GM18526 (cell line): Measurements from ENCODE around the gene GLYATL1.

Experiments used
- POLR2A ChIP-seq: IDR thresholded peaks from 3 replicates; pipeline ENCODE4 v1.6.1; 2011; ENCODE audit not compliant: insufficient read length; ENCODE audit errors: extremely low read depth

GLYATL1 gene

GRCh38 chr11:58939277-58939676 lies at the start of gene GLYATL1:
TSS of gene GLYATL1 (plus strand) at chr11:58939488. CDS start at chr11:58947088, 7,600 bp downstream.
- TF ChIP-seq POLR2A, result no peak

- TF ChIP-seq POLR2A, result no peak
These were observed 45.4 kb upstream of the GLYATL1 start for GRCh38 chr11:58893899-58894298.

- no peak for TF ChIP-seq POLR2A
These were observed 41.2 kb upstream of the GLYATL1 start for GRCh38 chr11:58898106-58898505.

- TF ChIP-seq POLR2A, result no peak
These were observed 38.5 kb upstream of the GLYATL1 start for GRCh38 chr11:58900479-58901420.

GRCh38 chr11:58902881-58903280 lies 36.4 kb upstream of the GLYATL1 start:
- TF ChIP-seq POLR2A, result no peak

GRCh38 chr11:58905011-58905720 lies 34.1 kb upstream of the GLYATL1 start:
- no peak for TF ChIP-seq POLR2A

- no peak for TF ChIP-seq POLR2A
These were observed 33.4 kb upstream of the GLYATL1 start for GRCh38 chr11:58905721-58906547.

- no peak for TF ChIP-seq POLR2A
These were observed 31.5 kb upstream of the GLYATL1 start for GRCh38 chr11:58907780-58908179.

- TF ChIP-seq POLR2A, result no peak
These were observed 27.2 kb upstream of the GLYATL1 start for GRCh38 chr11:58912124-58912523.

- TF ChIP-seq POLR2A, result no peak
These were observed 25.6 kb upstream of the GLYATL1 start for GRCh38 chr11:58913685-58914084.

- no peak for TF ChIP-seq POLR2A
These were observed 24.3 kb upstream of the GLYATL1 start for GRCh38 chr11:58914821-58915543.

- no peak for TF ChIP-seq POLR2A
These were observed 22.7 kb upstream of the GLYATL1 start for GRCh38 chr11:58916637-58917036.

- TF ChIP-seq POLR2A, result no peak
These were observed 22.0 kb upstream of the GLYATL1 start for GRCh38 chr11:58917159-58917783.

- TF ChIP-seq POLR2A, result no peak
These were observed 19.7 kb upstream of the GLYATL1 start for GRCh38 chr11:58919561-58919960.
